Mesenchymal stem cell (in vitro differentiated cells and primary cell): Measurements from ENCODE around the gene GRM7.

Experiments used
- DNase-seq: peaks from one replicate; pipeline ENCODE4 v3.0.0-alpha.2; 2013
- H2AFZ ChIP-seq: one replicate; pipeline ENCODE4 v1.6.1; 2013; ENCODE audit warnings: low read depth, mild to moderate bottlenecking, control low read depth, inconsistent platforms, low read length, moderate library complexity
- H2AK5ac ChIP-seq: 2 replicates; pipeline ENCODE4 v1.6.1; 2013; ENCODE audit warnings: low read length, moderate library complexity, mild to moderate bottlenecking, inconsistent platforms; ENCODE audit not compliant: severe bottlenecking
- H2BK120ac ChIP-seq: one replicate; pipeline ENCODE4 v1.6.1; 2013; ENCODE audit warnings: low read depth, mild to moderate bottlenecking, inconsistent platforms, low read length, moderate library complexity
- H2BK12ac ChIP-seq, 2 experiments: one replicate each; pipeline ENCODE4 v1.6.1; 2013; ENCODE audit warnings: inconsistent platforms in 2 of 2, low read length in 2 of 2, mild to moderate bottlenecking in 2 of 2, moderate library complexity in 2 of 2, control low read depth in 1 of 2
- H2BK15ac ChIP-seq: one replicate; pipeline ENCODE4 v1.6.1; 2013; ENCODE audit warnings: mild to moderate bottlenecking, low read depth, inconsistent platforms; ENCODE audit not compliant: poor library complexity, severe bottlenecking
- H2BK5ac ChIP-seq: 2 replicates; pipeline ENCODE4 v1.6.1; 2013; ENCODE audit warnings: low read depth, mild to moderate bottlenecking, low read length, control low read depth, inconsistent platforms; ENCODE audit not compliant: poor library complexity, severe bottlenecking
- H3K14ac ChIP-seq, 2 experiments: one replicate each; pipeline ENCODE4 v1.6.1; 2013; ENCODE audit warnings: inconsistent platforms in 2 of 2, low read length in 2 of 2, control low read depth in 1 of 2, mild to moderate bottlenecking in 1 of 2, moderate library complexity in 1 of 2
- H3K18ac ChIP-seq, 2 experiments: one replicate each; pipeline ENCODE4 v1.6.1; 2013; ENCODE audit warnings: inconsistent platforms in 2 of 2, low read length in 2 of 2, control low read depth in 1 of 2, low read depth in 1 of 2, mild to moderate bottlenecking in 1 of 2
- H3K23ac ChIP-seq, 2 experiments: one replicate each; pipeline ENCODE4 v1.6.1; 2013; ENCODE audit warnings: inconsistent platforms in 2 of 2, low read length in 2 of 2, mild to moderate bottlenecking in 2 of 2, moderate library complexity in 2 of 2, control low read depth in 1 of 2
- H3K27ac ChIP-seq: 2 replicates; pipeline ENCODE4 v1.5.1; 2013; ENCODE audit warnings: mild to moderate bottlenecking, moderate library complexity, low read length, control low read depth, inconsistent platforms; ENCODE audit not compliant: poor library complexity, severe bottlenecking
- H3K27me3 ChIP-seq, 2 experiments: 2 replicates each; pipeline versions ENCODE4 v1.6.1 to v1.7.0; 2013; ENCODE audit warnings: low read length in 2 of 2, mild to moderate bottlenecking in 2 of 2, moderate library complexity in 2 of 2, control low read depth in 1 of 2, inconsistent platforms in 1 of 2; ENCODE audit not compliant: control insufficient read depth in 1 of 2, insufficient read depth in 1 of 2
- H3K36me3 ChIP-seq, 2 experiments: 2 replicates each; pipeline versions ENCODE4 v1.6.1 to v1.7.0; 2013; ENCODE audit warnings: low read length in 2 of 2, control low read depth in 1 of 2, inconsistent platforms in 1 of 2, low read depth in 1 of 2, mild to moderate bottlenecking in 1 of 2; ENCODE audit not compliant: insufficient read depth in 2 of 2, control insufficient read depth in 1 of 2
- H3K4ac ChIP-seq, 2 experiments: one replicate each; pipeline ENCODE4 v1.6.1; 2013; ENCODE audit warnings: inconsistent platforms in 2 of 2, low read length in 2 of 2, mild to moderate bottlenecking in 2 of 2, moderate library complexity in 2 of 2, control low read depth in 1 of 2, low read depth in 1 of 2
- H3K4me1 ChIP-seq: 2 replicates; pipeline ENCODE4 v1.6.1; 2013; ENCODE audit warnings: low read depth, low read length, control low read depth; ENCODE audit not compliant: control insufficient read depth, insufficient read depth
- H3K4me2 ChIP-seq: 2 replicates; pipeline ENCODE4 v1.6.1; 2013; ENCODE audit warnings: low read length, mild to moderate bottlenecking, inconsistent platforms; ENCODE audit not compliant: poor library complexity, severe bottlenecking
- H3K4me3 ChIP-seq, 2 experiments: 2 replicates each; pipeline versions ENCODE4 v1.5.1 to v1.7.0; 2013; ENCODE audit warnings: low read length in 2 of 2, mild to moderate bottlenecking in 2 of 2, control low read depth in 1 of 2, low read depth in 1 of 2; ENCODE audit not compliant: insufficient read depth in 1 of 2
- H3K79me1 ChIP-seq: replicated peaks from 2 replicates; pipeline ENCODE4 v1.6.1; 2013; ENCODE audit warnings: mild to moderate bottlenecking, control low read depth, low read length, inconsistent platforms; ENCODE audit not compliant: poor library complexity, severe bottlenecking
- H3K9ac ChIP-seq: 2 replicates; pipeline ENCODE4 v1.7.0; 2013; ENCODE audit warnings: mild to moderate bottlenecking, low read length, moderate library complexity
- H3K9me3 ChIP-seq: 2 replicates; pipeline ENCODE4 v1.7.0; 2013; ENCODE audit warnings: mild to moderate bottlenecking, low read length; ENCODE audit not compliant: control insufficient read depth
- H4K8ac ChIP-seq: one replicate; pipeline ENCODE4 v1.6.1; 2013; ENCODE audit warnings: inconsistent platforms, mild to moderate bottlenecking, low read length, moderate library complexity
- H4K91ac ChIP-seq: one replicate; pipeline ENCODE4 v1.6.1; 2013; ENCODE audit warnings: mild to moderate bottlenecking, low read length, inconsistent platforms
- WGBS: methylation state at CpG from one replicate; pipeline ENCODE4 v1.1.7; 2013; ENCODE audit warnings: mixed read lengths; 5-methylcytosine and 5-hydroxymethylcytosine counted together

GRM7 gene

GRCh38 chr3:7201784-7202183 is 340.9 kb downstream of the GRM7 start:
- Histone ChIP-seq H2BK15ac (no peak overlapping the region), H3K18ac (no peak overlapping the region), H4K91ac (no peak overlapping the region), H3K23ac (no peak overlapping the region), H3K4me3 (no peak overlapping the region), H2BK12ac (no peak overlapping the region), H2BK120ac (no peak overlapping the region), H3K27me3 (no peaks in the 10 kb centered on the region), H2BK5ac (no peak overlapping the region), H3K79me1 (no peaks in the 10 kb centered on the region), H3K9me3 (no peaks in the 10 kb centered on the region), H3K36me3 (no peaks in the 10 kb centered on the region), H3K14ac (no peak overlapping the region), H3K4ac (no peak overlapping the region), H2AK5ac (no peak overlapping the region), H2AFZ (no peak overlapping the region), H4K8ac (no peak overlapping the region), H3K4me2 (no peak overlapping the region), H3K27ac (no peak overlapping the region), H3K4me1 (peaks cover 2% of the 10 kb centered on the region), H3K9ac (no peak overlapping the region)
- WGBS = no CpG with 5 or more reads among the region's 2 CpGs
- no peak for DNase-seq

DNA sequence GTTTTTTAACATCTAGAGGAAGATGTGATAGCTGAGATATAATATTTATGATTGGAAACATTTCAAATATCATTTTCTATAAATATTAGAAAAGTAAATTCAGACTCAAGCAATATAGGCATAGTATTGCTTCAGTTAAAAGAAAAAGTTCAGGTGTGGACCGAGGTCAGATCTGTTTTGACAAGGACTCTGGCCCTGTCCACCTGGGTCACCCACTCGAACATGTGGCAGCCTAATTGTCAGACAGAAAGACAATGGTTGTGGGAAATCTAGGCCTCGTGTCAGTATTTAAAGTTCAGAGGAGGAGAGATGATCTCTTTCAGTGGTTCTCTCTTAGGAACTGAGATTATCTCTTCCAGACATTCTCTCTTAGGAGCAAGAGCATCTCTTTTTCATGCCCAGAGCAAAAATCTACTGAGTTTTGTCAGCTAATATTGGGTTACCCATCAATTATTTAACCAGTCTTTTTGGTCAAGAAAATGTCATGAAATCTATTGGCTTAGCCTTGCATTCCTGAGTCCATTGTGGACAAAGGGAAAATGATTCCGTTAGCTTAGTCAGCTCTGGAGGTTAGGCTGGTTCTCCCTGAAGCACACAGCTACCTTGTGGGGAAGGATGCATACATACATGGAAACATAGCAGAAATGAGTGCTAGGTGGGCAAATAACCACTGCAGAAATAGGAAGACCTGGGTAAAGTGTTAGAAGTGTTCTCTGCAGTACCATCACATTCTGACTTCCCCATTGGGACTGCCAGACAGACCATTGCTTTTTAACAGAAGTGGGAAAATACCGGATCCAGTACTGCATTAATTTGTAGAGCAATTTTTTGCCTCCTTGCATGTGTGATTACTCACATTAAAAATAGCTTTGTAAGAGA is 343.3 kb downstream of the GRM7 start:
- 83% methylated on average over 4 of the region's 5 CpGs for WGBS
- no peak for DNase-seq
- Histone ChIP-seq H3K14ac (no peak overlapping the region), H3K23ac (no peak overlapping the region), H3K27ac (peak overlapping the region; percentile 99), H4K91ac (no peak overlapping the region), H3K27me3 (no peaks in the 10 kb centered on the region), H3K4me3 (no peak overlapping the region), H3K4ac (no peak overlapping the region), H3K4me1 (peaks cover 2% of the 10 kb centered on the region), H3K18ac (no peak overlapping the region), H4K8ac (no peak overlapping the region), H3K36me3 (no peaks in the 10 kb centered on the region), H2BK12ac (no peak overlapping the region), H2BK120ac (no peak overlapping the region), H3K9me3 (no peaks in the 10 kb centered on the region), H2AK5ac (peak overlapping the region; percentile 72), H2AFZ (no peak overlapping the region), H3K4me2 (peak overlapping the region; percentile 7), H3K79me1 (no peaks in the 10 kb centered on the region), H2BK5ac (peak overlapping the region; percentile 93), H3K9ac (no peak overlapping the region), H2BK15ac (no peak overlapping the region)

GRCh38 chr3:7204848-7205156 is 343.9 kb downstream of the GRM7 start:
- Histone ChIP-seq H4K91ac (no peak overlapping the region), H3K23ac (no peak overlapping the region)
- 43% methylated on average over 1 of the region's 2 CpGs for WGBS

DNA sequence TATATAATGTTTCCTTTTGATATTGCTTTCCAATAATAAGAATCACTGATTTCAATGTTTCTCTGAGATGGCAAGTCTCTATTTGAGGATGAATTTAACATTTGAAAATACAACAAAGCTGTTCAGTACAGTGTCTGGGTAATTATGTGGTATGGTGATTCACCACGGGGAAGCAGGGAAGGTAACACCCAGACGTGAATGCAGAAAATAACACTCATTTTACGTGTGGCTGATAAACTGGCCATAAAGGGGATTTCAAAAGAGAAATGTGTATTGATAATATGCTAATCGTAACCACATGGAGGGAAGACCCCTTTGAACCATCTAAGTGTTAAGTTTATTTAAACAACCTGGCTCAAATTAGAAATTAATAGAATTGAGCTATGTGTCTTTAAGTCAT is 344.6 kb downstream of the GRM7 start:
- Histone ChIP-seq H3K9ac (peak overlapping the region; percentile 61), H3K14ac (no peak overlapping the region)

More at GRCh38 chr3:7204848-7205156, 343.9 kb downstream of the GRM7 start:
- Histone ChIP-seq H3K27ac (peak overlapping the region; percentile 99), H2BK5ac (peak overlapping the region; percentile 93), H2AFZ (no peak overlapping the region), H3K27me3 (no peaks in the 10 kb centered on the region), H3K4ac (no peak overlapping the region), H2BK15ac (no peak overlapping the region), H3K79me1 (no peaks in the 10 kb centered on the region), H3K9ac (no peak overlapping the region), H2AK5ac (no peak overlapping the region), H3K18ac (no peak overlapping the region), H3K9me3 (no peaks in the 10 kb centered on the region), H3K4me3 (no peak overlapping the region), H3K4me1 (peaks cover 2% of the 10 kb centered on the region), H4K8ac (no peak overlapping the region), H2BK12ac (no peak overlapping the region), H3K14ac (no peak overlapping the region), H2BK120ac (no peak overlapping the region), H3K36me3 (no peaks in the 10 kb centered on the region), H3K4me2 (peak overlapping the region; percentile 7)
- no peak for DNase-seq

More for the DNA sequence above, 344.6 kb downstream of the GRM7 start:
- H3K4me1 ChIP-seq = peaks cover 2% of the 10 kb centered on the region
- peak; percentile 8 for DNase-seq
- no peaks in the 10 kb centered on the region for H3K36me3 ChIP-seq
- H2BK15ac ChIP-seq = no peak overlapping the region
- 52% methylated on average over 3 of the region's 4 CpGs for WGBS
- no peak overlapping the region for H3K4ac ChIP-seq
- H3K18ac ChIP-seq = no peak overlapping the region
- peak overlapping the region; percentile 95 for H3K27ac ChIP-seq
- H3K27me3 ChIP-seq = no peaks in the 10 kb centered on the region
- H3K9me3 ChIP-seq = no peaks in the 10 kb centered on the region
- no peak overlapping the region for H4K8ac ChIP-seq
- peak overlapping the region in 1 of 2 experiments; percentile 70 for H3K4me3 ChIP-seq
- no peak overlapping the region for H3K23ac ChIP-seq
- no peak overlapping the region for H2AK5ac ChIP-seq
- peak overlapping the region; percentile 79 for H2BK5ac ChIP-seq
- H2BK120ac ChIP-seq = no peak overlapping the region
- H2AFZ ChIP-seq = no peak overlapping the region
- H2BK12ac ChIP-seq = no peak overlapping the region
- H4K91ac ChIP-seq = no peak overlapping the region
- no peaks in the 10 kb centered on the region for H3K79me1 ChIP-seq
- H3K4me2 ChIP-seq = no peak overlapping the region
